Mucosa of rectum (tissue), 2 donors: ENCODE measurements around the gene PRDM1.
A peak's percentile ranks its signal among the peaks of the same experiment; 100 is the strongest.

Source experiments
- H3K27ac ChIP-seq, 2 donors: one replicate each; pipeline ENCODE4 v1.7.0; 2013; ENCODE audit warnings: inconsistent platforms in 2 of 2, low read depth in 2 of 2, low read length in 2 of 2
- H3K27me3 ChIP-seq, 2 donors: one replicate each; pipeline ENCODE4 v1.7.0; 2013; ENCODE audit warnings: low read length in 2 of 2; ENCODE audit not compliant: control insufficient read depth in 2 of 2, insufficient read depth in 2 of 2
- H3K36me3 ChIP-seq, 2 donors: one replicate each; pipeline ENCODE4 v1.7.0; 2013; ENCODE audit warnings: low read length in 2 of 2; ENCODE audit not compliant: control insufficient read depth in 2 of 2, insufficient read depth in 2 of 2
- H3K4me1 ChIP-seq, 2 donors: one replicate each; pipeline ENCODE4 v1.7.0; 2013; ENCODE audit warnings: low read length in 2 of 2, mild to moderate bottlenecking in 1 of 2; ENCODE audit not compliant: control insufficient read depth in 2 of 2, insufficient read depth in 2 of 2
- H3K4me3 ChIP-seq, 2 donors: one replicate each; pipeline ENCODE4 v1.7.0; 2013; ENCODE audit warnings: low read length in 2 of 2
- H3K9ac ChIP-seq, 2 donors: one replicate each; pipeline ENCODE4 v1.7.0; 2013; ENCODE audit warnings: low read length in 2 of 2, low read depth in 1 of 2, mild to moderate bottlenecking in 1 of 2
- H3K9me3 ChIP-seq, 2 donors: one replicate each; pipeline ENCODE4 v1.7.0; 2013; ENCODE audit warnings: low read length in 2 of 2; ENCODE audit not compliant: control insufficient read depth in 2 of 2
- donor health status: healthy.
- donor health status: Normal muscosa, but diverticular disease.

PRDM1 gene

GRCh38 chr6:106113256-106113959 lies 27.3 kb downstream of the PRDM1 start:
- H3K9me3 ChIP-seq, result no peaks in the 10 kb centered on the region
- no peak overlapping the region for H3K27ac ChIP-seq
- no peak overlapping the region for H3K9ac ChIP-seq
- H3K36me3 ChIP-seq, result no peaks in the 10 kb centered on the region
- no peaks in the 10 kb centered on the region for H3K27me3 ChIP-seq
- H3K4me3 ChIP-seq, result no peak overlapping the region
- H3K4me1 ChIP-seq, result peaks cover 7% of the 10 kb centered on the region in 2 donors

GRCh38 chr6:106114492-106114891 lies 28.4 kb downstream of the PRDM1 start:
- Histone ChIP-seq H3K4me3 (no peak overlapping the region), H3K9me3 (no peaks in the 10 kb centered on the region), H3K27ac (no peak overlapping the region), H3K27me3 (no peaks in the 10 kb centered on the region), H3K4me1 (peaks cover 7 to 13% of the 10 kb centered on the region in 2 donors), H3K36me3 (no peaks in the 10 kb centered on the region), H3K9ac (no peak overlapping the region)

DNA sequence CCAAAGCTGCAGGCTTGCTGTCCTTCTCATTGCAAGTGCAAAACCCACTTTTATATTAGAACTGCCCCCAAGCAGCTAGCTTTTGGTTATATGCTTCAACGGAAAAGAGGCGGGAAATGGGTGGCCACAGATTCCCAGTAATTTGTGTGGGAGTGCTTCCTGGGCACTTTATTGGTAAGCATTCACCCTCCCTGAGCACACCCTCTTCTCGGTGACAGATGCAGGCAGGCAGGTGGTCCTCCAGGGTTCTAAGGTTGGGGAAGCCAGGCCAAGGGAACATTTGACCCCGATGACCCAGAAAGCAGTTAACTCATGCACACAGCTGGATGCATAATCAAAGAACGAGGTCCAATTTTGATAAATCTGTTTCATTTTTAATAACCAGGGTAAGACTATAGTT lies 29.1 kb downstream of the PRDM1 start:
- Histone ChIP-seq H3K36me3 (no peaks in the 10 kb centered on the region), H3K27ac (no peak overlapping the region), H3K9ac (no peak overlapping the region)

DNA sequence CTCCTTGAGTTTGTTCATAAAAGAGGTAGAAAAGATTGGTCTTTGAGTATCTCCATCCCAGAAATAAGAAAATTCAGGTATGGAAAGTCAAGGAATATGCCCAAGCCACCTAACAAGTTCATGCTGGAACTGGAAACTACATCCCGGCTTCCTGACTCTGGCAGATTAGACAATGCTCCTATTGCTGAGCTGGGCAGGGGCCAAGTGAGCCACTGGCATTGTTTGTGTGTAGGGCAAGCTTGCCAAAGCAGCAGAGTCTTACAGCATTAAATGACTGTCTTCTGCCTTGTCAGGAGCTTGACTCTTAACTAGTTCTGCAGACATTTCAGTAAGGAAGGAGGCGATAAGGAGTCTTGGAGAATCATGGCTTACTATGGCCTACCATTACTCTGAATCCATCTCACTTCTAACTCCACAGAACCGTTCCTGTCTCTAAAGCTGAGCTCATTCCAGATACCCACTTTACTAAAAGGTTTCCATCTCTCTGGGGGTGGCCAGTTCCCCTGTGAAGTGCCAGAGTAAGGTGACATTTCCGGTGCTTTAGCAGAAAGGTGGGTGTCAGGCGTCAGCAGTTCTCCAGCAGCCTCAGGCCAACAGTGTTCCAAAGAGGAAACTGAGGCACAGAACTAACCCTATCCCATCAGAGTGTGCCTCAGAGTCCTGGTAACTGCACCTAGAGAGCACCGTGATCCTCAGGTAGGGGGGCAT lies 30.1 kb downstream of the PRDM1 start:
- Histone ChIP-seq H3K27me3 (no peaks in the 10 kb centered on the region), H3K4me1 (peaks cover 7 to 9% of the 10 kb centered on the region in 2 donors), H3K27ac (no peak overlapping the region), H3K9ac (no peak overlapping the region), H3K36me3 (no peaks in the 10 kb centered on the region), H3K9me3 (no peaks in the 10 kb centered on the region), H3K4me3 (no peak overlapping the region)

More for the DNA sequence above, 29.1 kb downstream of the PRDM1 start:
- Histone ChIP-seq H3K4me1 (peaks cover 7 to 9% of the 10 kb centered on the region in 2 donors), H3K4me3 (no peak overlapping the region), H3K9me3 (no peaks in the 10 kb centered on the region), H3K27me3 (no peaks in the 10 kb centered on the region)

DNA sequence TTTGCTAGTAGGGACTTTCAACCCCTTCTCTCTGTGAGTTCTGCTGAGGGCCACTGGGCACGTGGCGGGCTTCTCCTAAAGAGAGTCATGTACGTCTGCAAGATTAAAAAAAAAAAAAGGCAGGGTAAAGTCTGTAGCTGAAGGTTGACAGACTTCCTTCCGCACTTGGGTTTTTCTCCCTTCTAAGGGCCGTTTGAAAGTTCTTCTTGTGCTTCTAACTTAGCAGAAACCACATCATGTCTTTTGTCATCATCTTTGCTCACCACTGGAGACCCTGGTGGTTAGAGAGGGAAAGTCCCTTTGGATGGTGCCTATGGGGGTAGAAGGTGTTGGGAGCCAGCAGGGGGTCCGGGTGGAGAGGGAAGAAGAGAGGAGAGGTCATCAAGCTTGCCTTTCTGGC lies 31.4 kb downstream of the PRDM1 start:
- Histone ChIP-seq H3K36me3 (no peaks in the 10 kb centered on the region), H3K27me3 (no peaks in the 10 kb centered on the region), H3K4me3 (no peak overlapping the region), H3K9ac (no peak overlapping the region), H3K9me3 (no peaks in the 10 kb centered on the region), H3K4me1 (peaks cover 2 to 9% of the 10 kb centered on the region in 2 donors), H3K27ac (no peak overlapping the region)

- no peaks in the 10 kb centered on the region for H3K27me3 ChIP-seq
- H3K4me3 ChIP-seq, result no peak overlapping the region
- no peak overlapping the region for H3K9ac ChIP-seq
- peak overlapping the region; percentile 41 to 66 for H3K27ac ChIP-seq
- H3K36me3 ChIP-seq, result no peaks in the 10 kb centered on the region
- H3K4me1 ChIP-seq, result peaks cover 0 to 7% of the 10 kb centered on the region in 2 donors
- H3K9me3 ChIP-seq, result no peaks in the 10 kb centered on the region
Observed at GRCh38 chr6:106118835-106119431, 32.8 kb downstream of the PRDM1 start.

- Histone ChIP-seq H3K4me3 (no peak overlapping the region), H3K9me3 (no peaks in the 10 kb centered on the region), H3K27me3 (no peaks in the 10 kb centered on the region), H3K36me3 (no peaks in the 10 kb centered on the region), H3K4me1 (peaks cover 0 to 7% of the 10 kb centered on the region in 2 donors), H3K9ac (no peak overlapping the region), H3K27ac (peak overlapping the region; percentile 61 to 66)
Observed at GRCh38 chr6:106119546-106119945, 33.4 kb downstream of the PRDM1 start.

GRCh38 chr6:106120006-106120405 lies 33.9 kb downstream of the PRDM1 start:
- H3K4me3 ChIP-seq, result no peak overlapping the region
- H3K9ac ChIP-seq, result no peak overlapping the region
- peak overlapping the region; percentile 56 to 61 for H3K27ac ChIP-seq
- no peaks in the 10 kb centered on the region for H3K36me3 ChIP-seq
- no peaks in the 10 kb centered on the region for H3K9me3 ChIP-seq
- H3K4me1 ChIP-seq, result peaks cover 2 to 7% of the 10 kb centered on the region in 2 donors
- no peaks in the 10 kb centered on the region for H3K27me3 ChIP-seq

- H3K4me3 ChIP-seq, result no peak overlapping the region
- H3K9me3 ChIP-seq, result no peaks in the 10 kb centered on the region
- H3K27ac ChIP-seq, result peak overlapping the region; percentile 56 to 61
- no peaks in the 10 kb centered on the region for H3K27me3 ChIP-seq
- no peak overlapping the region for H3K9ac ChIP-seq
- H3K4me1 ChIP-seq, result peaks cover 2 to 7% of the 10 kb centered on the region in 2 donors
- no peaks in the 10 kb centered on the region for H3K36me3 ChIP-seq
Observed at GRCh38 chr6:106120406-106120805, 34.3 kb downstream of the PRDM1 start.

GRCh38 chr6:106122306-106122918 lies 36.3 kb downstream of the PRDM1 start:
- H3K36me3 ChIP-seq, result no peaks in the 10 kb centered on the region
- H3K27ac ChIP-seq, result no peak overlapping the region
- H3K9ac ChIP-seq, result no peak overlapping the region
- no peaks in the 10 kb centered on the region for H3K9me3 ChIP-seq
- no peaks in the 10 kb centered on the region for H3K27me3 ChIP-seq
- H3K4me3 ChIP-seq, result no peak overlapping the region
- peaks cover 11 to 17% of the 10 kb centered on the region in 2 donors for H3K4me1 ChIP-seq
